ENCODE results near the gene PPP2R5C.

GRCh38 chr14:101945171-101945570 lies 183.7 kb downstream of the PPP2R5C start:
- TF ChIP-seq CTCF (IDR thresholded peaks at IDR 0.05) (no peak), POLR2A (IDR thresholded peaks at IDR 0.05) (no peak)

Data from testis (tissue), 2 donors.